HG03064 (cell line): ENCODE data around the gene FRAS1.
"Not testable (repeated sequence)": the region's sequence is repeated elsewhere in the genome, so short reads cannot be mapped to it uniquely, and the experiment has no call there.

Experiments used
- ATAC-seq: cut with Tn5 transposase; IDR thresholded peaks from one replicate; pipeline ENCODE4 v1.9.1; 2021; ENCODE audit warnings: low read depth; ENCODE audit not compliant: unreplicated experiment

FRAS1 gene

DNA sequence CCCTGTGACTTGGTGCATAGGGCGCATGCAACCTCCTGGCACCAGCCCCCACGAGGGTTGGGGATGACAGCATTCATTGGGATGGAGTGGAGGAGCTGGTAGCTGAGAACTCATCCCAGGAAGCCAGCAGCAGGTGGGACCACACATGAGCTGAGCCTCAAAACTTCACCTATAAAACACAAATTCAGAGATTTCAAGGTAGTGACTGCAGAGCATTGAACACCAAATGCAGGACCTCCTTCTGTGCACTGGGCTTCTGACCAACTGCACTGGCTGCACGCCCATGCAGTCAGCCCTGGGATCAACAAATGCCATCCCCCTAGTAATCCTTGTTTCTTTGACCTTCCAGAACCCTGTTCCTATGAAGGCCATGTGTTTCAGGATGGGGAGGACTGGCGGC lies 197.8 kb downstream of the FRAS1 start:
- ATAC-seq, result no peak

DNA sequence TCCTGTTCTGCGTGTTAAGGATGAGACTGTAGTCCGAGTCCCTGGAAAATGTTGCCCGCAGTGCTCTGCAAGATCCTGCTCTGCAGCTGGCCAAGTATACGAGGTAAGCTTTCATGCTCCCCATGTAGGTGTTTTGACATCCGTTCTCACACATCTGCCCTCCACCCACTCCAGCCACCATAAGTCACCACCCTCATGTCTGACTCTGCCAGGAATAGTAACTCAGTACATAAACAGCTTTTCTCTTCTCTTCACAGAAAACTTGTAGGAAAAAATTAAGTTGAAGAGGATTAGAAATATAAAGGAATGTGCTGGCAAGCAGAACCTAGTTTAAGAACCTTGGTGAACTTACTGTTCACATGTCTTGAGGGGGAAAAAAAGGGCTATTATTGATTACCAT lies 207.9 kb downstream of the FRAS1 start:
- ATAC-seq, result no peak

DNA sequence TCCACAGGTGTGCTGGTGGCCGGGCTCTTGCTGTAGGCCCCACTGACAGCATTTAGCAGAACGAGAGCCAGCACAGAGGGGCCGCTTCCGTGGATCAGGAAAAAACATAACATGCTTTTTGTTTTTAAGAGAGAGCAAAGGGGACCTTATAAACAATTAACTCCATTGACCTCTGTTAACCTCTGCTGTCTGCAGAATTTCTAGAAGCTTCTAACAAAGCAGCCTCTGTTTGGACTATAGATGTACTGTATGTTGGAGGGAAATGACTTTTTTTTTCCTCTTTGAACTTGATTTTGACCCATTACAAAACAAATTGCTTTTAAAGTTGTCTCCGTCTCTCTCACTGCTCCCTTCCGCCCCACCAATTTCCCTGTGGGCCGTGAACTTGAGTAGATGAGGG lies 210.7 kb downstream of the FRAS1 start:
- no peak for ATAC-seq

GRCh38 chr4:78268597-78268996 lies 211.5 kb downstream of the FRAS1 start:
- ATAC-seq, result no peak

- not testable (repeated sequence) for ATAC-seq
Observed at GRCh38 chr4:78275450-78275849, 218.3 kb downstream of the FRAS1 start.

DNA sequence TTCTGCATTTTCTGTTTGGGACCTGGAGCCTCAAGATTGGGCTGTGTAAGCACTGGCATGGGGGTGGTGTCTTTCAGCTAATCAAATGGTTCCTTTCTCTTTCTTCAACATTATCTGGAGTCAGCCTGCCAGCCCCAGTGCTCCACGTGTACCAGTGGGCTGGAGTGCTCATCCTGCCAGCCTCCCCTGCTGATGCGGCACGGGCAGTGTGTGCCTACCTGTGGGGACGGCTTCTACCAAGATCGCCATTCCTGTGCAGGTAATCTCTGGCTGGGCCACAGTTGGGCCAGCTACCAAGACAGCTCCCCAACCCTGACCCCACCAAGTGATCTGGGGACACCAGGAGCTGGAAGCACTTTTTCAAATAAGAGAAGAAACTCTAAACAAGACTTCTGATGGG lies 229.2 kb downstream of the FRAS1 start:
- ATAC-seq, result no peak

GRCh38 chr4:78288327-78288726 lies 231.2 kb downstream of the FRAS1 start:
- no peak for ATAC-seq

GRCh38 chr4:78291277-78291676 lies 234.2 kb downstream of the FRAS1 start:
- ATAC-seq, result no peak

- ATAC-seq, result no peak
Observed at GRCh38 chr4:78292341-78292740, 235.2 kb downstream of the FRAS1 start.

GRCh38 chr4:78292856-78293255 lies 235.7 kb downstream of the FRAS1 start:
- no peak for ATAC-seq

DNA sequence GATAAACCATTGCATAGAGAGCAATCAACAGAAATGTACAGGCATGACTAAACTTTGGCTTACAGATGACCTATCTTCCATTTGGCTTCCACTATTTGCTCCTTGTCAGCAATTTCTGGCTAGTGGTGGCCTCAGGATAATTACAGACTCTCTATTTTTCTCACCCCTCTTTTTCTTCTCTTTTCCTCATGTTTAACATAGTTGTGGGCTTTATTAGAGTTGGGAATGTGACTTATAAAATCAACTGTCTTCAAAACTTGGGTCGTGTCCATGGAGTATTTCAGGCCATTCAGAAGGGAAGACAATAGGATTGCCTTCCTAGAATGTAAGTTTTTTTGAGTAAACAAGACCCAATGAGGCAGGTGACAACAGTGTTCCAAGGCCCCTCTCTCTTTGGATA lies 236.2 kb downstream of the FRAS1 start:
- no peak for ATAC-seq

DNA sequence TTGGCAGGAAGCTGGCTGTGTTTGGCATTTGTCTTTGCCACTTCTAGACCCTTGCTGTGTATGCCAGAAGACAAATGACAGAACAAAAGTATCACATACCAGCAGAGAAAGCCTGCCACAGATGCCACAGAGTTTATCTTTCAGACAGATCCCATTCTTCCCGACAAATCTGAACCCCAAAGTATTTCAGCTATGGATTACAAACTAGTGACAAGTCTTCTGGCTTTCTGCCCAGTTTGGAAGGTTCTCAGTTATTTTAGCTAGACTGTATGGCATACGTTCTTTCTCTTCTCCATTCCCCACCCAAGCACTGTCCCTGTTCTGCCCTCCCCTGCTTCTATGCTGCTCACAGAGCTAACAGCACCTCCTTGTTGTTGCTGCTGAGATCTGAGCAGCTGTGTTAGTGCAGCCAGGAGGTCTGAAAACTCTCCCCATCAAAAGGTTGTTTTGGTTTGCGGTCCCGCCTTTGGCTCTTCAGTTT lies 236.7 kb downstream of the FRAS1 start:
- no peak for ATAC-seq

DNA sequence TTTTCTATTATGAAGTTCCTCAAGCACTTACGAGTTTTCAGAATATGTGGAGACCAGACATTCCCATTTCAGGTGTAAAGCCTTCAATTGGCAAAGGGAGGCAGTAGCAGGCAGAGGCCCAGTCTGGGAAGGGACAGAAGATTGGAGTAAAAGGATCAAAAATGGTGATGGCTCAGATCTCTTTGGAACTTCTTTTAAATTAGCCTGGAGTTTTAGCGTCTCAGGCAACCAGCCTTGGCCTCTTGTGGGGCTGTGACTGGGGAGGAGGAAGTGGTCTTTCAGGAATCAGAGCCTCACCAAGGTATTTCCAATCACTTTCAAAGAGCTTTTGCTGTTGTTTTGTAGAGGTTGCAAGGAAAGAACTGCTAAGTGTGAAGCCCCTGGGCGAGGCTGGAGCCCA lies 239.1 kb downstream of the FRAS1 start:
- ATAC-seq, result no peak

DNA sequence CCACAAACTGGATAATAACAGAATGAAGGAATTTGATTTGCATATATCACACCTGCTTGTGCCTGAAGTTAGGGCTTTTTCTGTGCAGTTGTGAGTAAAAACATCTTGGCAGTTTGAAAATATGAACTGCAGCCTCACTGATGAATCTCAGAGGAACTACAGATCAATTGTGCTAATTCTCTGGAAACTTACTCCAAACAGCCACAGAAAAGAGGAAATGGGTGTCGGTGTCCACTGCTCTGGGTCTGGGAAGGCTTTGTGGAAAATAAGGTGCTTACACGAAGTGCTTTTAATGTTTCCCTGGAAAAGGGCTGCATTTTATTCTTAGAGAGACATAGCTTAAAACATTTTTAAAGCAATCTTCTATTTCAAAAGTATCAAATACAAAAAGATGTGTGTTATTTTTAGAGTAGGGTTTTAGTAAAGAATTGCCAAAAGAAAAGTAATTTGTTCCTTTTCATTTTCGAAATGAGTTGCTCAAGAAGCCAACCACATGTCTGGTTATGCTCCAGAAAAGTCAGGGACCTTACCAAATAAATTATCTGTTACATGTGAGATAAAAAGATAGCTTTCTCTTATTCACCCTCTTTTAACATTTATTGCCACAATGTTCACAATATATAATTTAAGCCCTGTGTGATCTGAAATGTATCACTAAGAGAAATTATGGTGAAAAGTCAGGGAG lies 240.1 kb downstream of the FRAS1 start:
- no peak for ATAC-seq

DNA sequence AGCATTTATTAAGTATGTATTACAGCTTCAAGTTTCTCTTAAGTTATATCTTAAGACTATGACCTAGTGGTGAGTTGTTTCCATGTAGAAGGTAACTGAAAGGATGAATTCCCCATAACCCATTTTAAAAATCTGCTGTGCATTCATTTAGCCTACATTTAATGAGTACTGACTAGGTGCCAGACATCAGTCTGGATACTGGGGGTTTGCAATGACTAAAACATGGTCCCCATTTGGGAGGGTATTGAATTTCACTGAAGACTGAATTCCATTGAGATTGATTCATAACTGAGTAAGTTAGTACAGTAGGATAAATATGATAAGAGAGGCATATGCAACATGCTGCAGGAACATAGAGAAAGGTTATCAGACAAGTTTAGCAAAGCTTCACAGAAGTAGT lies 241.5 kb downstream of the FRAS1 start:
- ATAC-seq, result no peak

DNA sequence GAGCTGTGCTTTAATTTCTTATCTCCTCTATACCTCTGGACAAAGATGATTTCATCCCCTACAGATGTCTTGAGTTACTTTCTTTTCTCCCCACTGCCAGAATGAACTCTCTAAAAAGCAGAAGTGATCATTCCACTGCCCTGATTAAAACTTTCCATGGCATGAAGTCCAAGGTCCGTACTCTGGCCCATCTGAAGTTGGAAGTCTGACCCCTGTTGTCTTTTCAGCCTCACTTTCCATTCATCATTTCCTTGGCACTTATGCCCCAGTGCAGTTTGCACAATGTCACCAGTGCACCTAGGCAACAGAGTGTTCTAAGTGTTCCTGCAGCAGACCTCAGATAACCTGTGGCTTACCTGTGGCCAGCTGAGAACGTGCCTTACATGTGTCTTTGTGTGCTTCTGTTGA lies 242.4 kb downstream of the FRAS1 start:
- ATAC-seq, result no peak

DNA sequence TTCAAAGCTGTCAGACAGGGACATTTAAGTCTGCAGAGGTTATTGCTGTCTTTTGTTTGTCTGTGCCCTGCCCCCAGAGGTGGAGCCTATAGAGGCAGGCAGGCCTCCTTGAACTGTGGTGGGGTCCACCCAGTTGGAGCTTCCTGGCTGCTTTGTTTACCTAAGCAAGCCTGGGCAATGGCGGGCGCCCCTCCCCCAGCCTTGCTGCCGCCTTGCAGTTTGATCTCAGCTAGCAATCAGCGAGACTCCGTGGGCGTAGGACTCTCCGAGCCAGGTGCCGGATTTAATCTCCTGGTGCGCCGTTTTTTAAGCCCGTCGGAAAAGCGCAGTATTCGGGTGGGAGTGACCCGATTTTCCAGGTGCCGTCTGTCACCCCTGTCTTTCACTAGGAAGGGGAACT lies 250.1 kb downstream of the FRAS1 start:
- not testable (repeated sequence) for ATAC-seq

DNA sequence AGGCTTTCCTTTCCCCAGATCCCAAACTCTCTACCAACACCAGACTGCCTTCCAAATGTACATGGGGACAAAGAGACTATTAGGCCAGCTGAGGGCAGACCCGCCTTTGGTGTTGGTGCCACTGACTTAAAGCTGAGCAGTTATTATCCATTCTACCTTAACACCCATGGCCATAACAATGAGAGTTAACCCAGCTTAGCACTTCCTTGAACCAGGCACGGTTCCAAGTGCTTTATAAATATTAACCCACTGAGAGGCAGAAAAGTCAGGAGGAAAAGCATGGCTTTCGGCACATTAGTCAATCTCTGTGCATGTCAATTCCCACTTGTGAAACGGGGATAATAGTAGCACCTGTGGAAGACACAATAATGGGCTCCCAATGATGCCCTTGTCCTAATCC lies 251.4 kb downstream of the FRAS1 start:
- ATAC-seq, result no peak

DNA sequence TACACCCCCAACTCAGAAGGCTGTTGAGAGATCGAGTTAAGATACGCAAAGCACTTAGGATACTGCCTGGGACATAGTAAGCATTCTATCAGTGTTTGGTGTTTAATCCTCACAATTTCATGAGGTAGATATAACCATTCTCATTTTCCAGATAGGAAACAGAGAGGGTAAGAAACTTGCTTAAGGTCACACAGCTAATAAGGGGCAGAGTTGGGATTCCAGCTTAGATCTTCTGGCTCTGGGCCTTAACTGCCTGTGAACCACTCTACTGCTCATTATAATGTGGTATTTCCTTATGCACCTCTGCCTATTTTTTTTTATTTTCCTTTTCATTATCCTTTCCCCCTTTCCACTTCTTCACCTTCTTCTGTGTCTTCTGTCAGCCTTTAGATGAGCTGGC lies 252.2 kb downstream of the FRAS1 start:
- ATAC-seq, result no peak

DNA sequence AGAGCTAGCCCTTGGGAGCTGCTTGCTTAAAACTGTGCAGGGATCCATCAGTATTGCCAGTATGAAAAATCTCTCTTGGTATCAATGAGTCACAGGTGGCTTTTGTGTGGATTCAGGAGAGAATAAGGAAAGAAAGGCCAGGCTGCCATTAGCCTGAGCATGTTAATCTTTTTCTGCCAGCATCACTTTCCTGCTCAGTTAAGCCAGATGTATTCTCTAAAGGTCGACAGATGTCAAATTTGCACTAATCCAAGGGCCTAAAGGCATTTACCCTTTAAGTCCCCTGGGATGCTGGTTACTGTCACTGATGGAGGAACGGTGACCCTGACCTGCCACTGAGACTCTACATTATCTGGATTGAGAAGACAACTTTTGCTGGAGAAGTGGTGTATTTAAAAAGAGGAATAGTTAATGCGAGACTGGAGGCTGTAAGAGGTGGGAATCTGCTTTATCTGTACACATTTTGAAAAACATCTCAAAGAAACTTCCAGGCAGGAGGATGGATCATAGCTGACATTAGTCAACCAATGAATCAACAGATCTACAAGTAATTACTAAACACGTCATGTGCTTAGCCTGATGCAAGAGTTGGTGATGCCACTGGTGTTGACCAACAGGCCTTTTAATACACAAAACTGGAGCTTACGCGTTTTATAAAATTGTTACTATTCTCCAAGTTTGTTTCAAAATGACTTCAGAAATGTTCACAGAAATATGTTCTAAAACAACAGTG lies 253.1 kb downstream of the FRAS1 start:
- no peak for ATAC-seq

DNA sequence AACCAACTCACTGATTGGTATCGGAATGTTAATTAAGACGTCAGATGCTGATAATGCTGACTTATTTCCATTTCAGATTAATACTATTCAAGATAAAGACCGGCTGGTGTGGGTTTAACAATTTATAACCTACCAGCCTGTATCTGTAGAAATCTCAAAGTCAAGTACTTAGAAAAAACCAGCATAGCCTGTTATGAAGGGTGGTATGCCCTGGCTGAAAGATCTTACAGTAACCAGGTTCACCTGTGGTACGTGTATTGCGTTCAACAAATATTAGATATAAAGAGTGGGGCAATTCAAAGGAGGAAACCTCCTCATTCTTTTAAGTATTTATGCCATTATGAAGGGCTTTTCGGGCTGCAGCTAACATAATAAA lies 253.6 kb downstream of the FRAS1 start:
- no peak for ATAC-seq

DNA sequence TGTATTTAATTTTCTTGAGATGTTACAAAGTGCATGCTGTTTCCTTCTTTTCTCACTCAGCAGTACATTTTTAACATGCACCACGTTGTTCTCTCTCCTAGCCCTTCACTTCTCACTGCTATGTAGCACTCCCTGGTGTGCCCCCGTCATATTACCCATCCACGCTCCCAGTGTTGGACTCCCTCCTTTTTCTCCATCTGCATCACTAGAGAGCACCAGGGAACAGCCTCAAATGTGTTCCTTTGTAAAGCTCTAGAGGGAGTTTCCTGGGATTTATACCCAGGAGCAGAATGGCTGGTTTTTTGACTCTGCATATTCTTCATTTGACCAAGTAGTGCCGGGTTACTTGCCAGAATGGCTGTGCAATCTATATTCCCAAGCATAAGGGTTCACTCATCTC lies 254.2 kb downstream of the FRAS1 start:
- ATAC-seq, result no peak
